OCI-LY3 (cell line): ENCODE measurements around the gene PIAS4.

ENCODE experiments used
- H2AFZ ChIP-seq: fragments of 200-600, 300-600 bp; shearing (Covaris generic); 2 replicates; pipeline ENCODE4 v1.6.0; 2014; ENCODE audit warnings: antibody characterized with exemption, low read depth, low read length
- H3K27ac ChIP-seq: fragments of 200-600, 300-600 bp; sonication (generic); 2 replicates; pipeline ENCODE4 v1.5.1; 2014; ENCODE audit warnings: mild to moderate bottlenecking, low read length, moderate library complexity, mixed read lengths
- H3K27me3 ChIP-seq: fragments of 200-600, 300-600 bp; sonication (generic); 2 replicates; pipeline ENCODE4 v1.6.1; 2014; ENCODE audit warnings: low read depth, low read length, mixed read lengths
- H3K36me3 ChIP-seq: fragments of 200-600, 300-600 bp; sonication (generic); replicated peaks from 2 replicates; pipeline ENCODE3; 2014; ENCODE audit warnings: low read depth, low read length, mixed read lengths
- H3K4me1 ChIP-seq: fragments of 300-600, 200-600 bp; sonication (generic); 2 replicates; pipeline ENCODE4 v1.6.1; 2014; ENCODE audit warnings: low read length, mixed read lengths
- H3K4me2 ChIP-seq: fragments of 200-600, 300-600 bp; sonication (generic); 2 replicates; pipeline ENCODE4 v1.6.1; 2014; ENCODE audit warnings: low read length, mixed read lengths
- H3K4me3 ChIP-seq: fragments of 300-600, 200-600 bp; sonication (generic); 2 replicates; pipeline ENCODE4 v1.5.1; 2014; ENCODE audit warnings: antibody characterized with exemption, mild to moderate bottlenecking, low read length, moderate library complexity
- H3K79me2 ChIP-seq: fragments of 300-600, 200-600 bp; shearing (Covaris generic); 2 replicates; pipeline ENCODE4 v1.6.1; 2014; ENCODE audit warnings: mild to moderate bottlenecking, low read length, mixed read lengths
- H3K9ac ChIP-seq: fragments of 300-600, 200-600 bp; shearing (Covaris generic); 2 replicates; pipeline ENCODE4 v1.6.0; 2014; ENCODE audit warnings: mild to moderate bottlenecking, low read length, moderate library complexity
- H3K9me3 ChIP-seq: fragments of 200-600, 300-600 bp; shearing (Covaris generic); 2 replicates; pipeline ENCODE4 v1.6.1; 2014; ENCODE audit warnings: low read length, mixed read lengths; ENCODE audit not compliant: insufficient read depth
- H4K20me1 ChIP-seq: fragments of 200-600, 300-600 bp; sonication (generic); 2 replicates; pipeline ENCODE4 v1.6.1; 2016; ENCODE audit warnings: low read length, mixed read lengths; ENCODE audit not compliant: insufficient read depth
- CTCF ChIP-seq: fragments of 200-600, 300-600 bp; sonication (generic); IDR thresholded peaks from 2 replicates; pipeline ENCODE4 v1.5.1; 2014; ENCODE audit warnings: antibody characterized with exemption, low read length, low read depth
- EZH2phosphoT487 ChIP-seq: fragments of 200-600 bp; shearing (Covaris generic); IDR thresholded peaks from 2 replicates; pipeline ENCODE4 v1.6.1; 2018; ENCODE audit warnings: antibody characterized with exemption, mixed run types, low read depth

The PIAS4 gene

GRCh38 chr19:3978145-3978544 is 29.4 kb upstream of the PIAS4 start:
- H3K79me2 ChIP-seq = peaks cover 69% of the 10 kb centered on the region
- no peaks in the 10 kb centered on the region for H3K4me1 ChIP-seq
- TF ChIP-seq CTCF = no peak
- TF ChIP-seq EZH2phosphoT487 = no peak
- H3K27me3 ChIP-seq = no peaks in the 10 kb centered on the region
- H3K9me3 ChIP-seq = no peaks in the 10 kb centered on the region
- H3K27ac ChIP-seq = no peak overlapping the region
- no peak overlapping the region for H3K4me3 ChIP-seq
- H4K20me1 ChIP-seq = peaks cover 80% of the 10 kb centered on the region
- H3K36me3 ChIP-seq = peaks cover 78% of the 10 kb centered on the region
- no peak overlapping the region for H3K4me2 ChIP-seq
- H2AFZ ChIP-seq = no peak overlapping the region
- H3K9ac ChIP-seq = no peak overlapping the region

DNA sequence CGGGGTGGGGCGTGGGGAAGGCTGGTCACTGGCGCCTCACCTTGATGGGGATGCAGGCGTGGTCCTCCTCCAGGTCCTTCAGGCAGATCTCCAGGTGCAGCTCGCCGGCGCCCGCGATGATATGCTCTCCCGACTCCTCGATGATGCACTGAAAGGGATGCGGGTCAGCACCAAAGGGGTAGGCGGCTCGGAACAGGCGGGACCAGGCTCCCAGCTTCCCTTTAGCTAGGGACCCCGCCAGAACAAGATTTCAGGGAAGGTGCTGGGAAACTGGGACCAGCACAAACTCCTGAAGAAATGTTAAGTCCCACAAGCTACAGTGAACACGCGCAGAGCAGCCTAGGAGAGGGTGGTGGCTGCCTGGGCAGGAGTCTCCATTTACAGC is 28.3 kb upstream of the PIAS4 start:
- peaks cover 90% of the 10 kb centered on the region for H3K36me3 ChIP-seq
- TF ChIP-seq CTCF = no peak
- TF ChIP-seq EZH2phosphoT487 = no peak
- H3K4me2 ChIP-seq = no peak overlapping the region
- peaks cover 91% of the 10 kb centered on the region for H4K20me1 ChIP-seq
- H3K27me3 ChIP-seq = no peaks in the 10 kb centered on the region
- H2AFZ ChIP-seq = no peak overlapping the region
- no peak overlapping the region for H3K4me3 ChIP-seq
- H3K27ac ChIP-seq = no peak overlapping the region
- H3K9me3 ChIP-seq = no peaks in the 10 kb centered on the region
- H3K4me1 ChIP-seq = peaks cover 9% of the 10 kb centered on the region
- H3K9ac ChIP-seq = no peak overlapping the region
- H3K79me2 ChIP-seq = peaks cover 80% of the 10 kb centered on the region

- Histone ChIP-seq H3K9me3 (no peaks in the 10 kb centered on the region), H3K27me3 (no peaks in the 10 kb centered on the region), H3K4me1 (peaks cover 9% of the 10 kb centered on the region), H4K20me1 (peaks cover 97% of the 10 kb centered on the region), H3K4me2 (no peak overlapping the region), H3K36me3 (peaks cover 95% of the 10 kb centered on the region), H3K79me2 (peaks cover 86% of the 10 kb centered on the region), H3K4me3 (no peak overlapping the region), H2AFZ (no peak overlapping the region), H3K27ac (no peak overlapping the region), H3K9ac (no peak overlapping the region)
- TF ChIP-seq EZH2phosphoT487 (no peak), CTCF (no peak)
These were observed 27.7 kb upstream of the PIAS4 start for GRCh38 chr19:3979674-3980352.

DNA sequence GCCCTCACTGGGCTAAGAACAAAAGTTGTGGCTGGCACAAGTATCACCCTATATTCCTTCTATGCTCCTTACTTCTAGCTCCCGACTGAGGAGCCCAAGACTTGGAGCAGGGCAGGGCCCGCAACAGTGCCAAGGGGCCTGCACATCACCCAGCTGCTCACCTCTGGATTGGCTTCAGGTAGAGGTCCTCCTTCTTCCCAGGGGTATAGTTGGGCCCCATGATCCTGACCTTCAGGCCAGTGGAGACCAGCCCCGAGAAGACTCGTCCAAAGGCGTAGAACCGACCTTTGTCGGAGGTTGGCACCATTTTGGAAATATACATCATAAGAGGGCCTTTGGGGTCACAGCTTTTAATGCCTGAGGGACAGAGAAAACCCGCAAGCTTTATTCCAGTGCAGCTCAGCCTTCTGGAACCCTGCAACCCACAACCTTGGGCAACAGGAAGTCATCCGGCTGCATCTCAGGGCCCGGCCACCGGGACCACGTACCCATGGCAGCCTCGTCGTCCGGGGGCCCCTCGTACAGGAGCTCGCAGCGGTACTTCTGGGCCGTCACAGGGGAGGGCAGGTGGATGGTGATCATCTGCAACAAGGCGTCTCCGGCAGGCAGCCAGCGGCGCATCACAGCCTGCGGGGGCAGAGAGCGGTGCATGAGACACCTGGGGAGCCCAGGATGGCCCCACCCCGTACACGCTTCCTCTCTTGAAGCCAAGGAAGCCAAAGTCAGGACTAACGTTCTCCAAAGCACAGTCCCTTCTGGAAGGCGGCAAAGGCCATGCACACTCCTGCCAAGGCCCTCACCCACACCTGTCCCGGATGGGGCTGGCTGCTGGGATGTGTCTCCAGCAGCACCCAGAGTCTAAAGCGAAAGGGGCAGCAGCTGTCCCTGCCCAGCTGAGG is 26.9 kb upstream of the PIAS4 start:
- Histone ChIP-seq H3K4me2 (no peak overlapping the region), H4K20me1 (peaks cover 93% of the 10 kb centered on the region), H2AFZ (no peak overlapping the region), H3K27ac (no peak overlapping the region), H3K27me3 (no peaks in the 10 kb centered on the region), H3K9me3 (no peaks in the 10 kb centered on the region), H3K4me1 (peaks cover 9% of the 10 kb centered on the region), H3K79me2 (peaks cover 91% of the 10 kb centered on the region), H3K4me3 (no peak overlapping the region), H3K36me3 (peaks cover 91% of the 10 kb centered on the region), H3K9ac (no peak overlapping the region)
- TF ChIP-seq EZH2phosphoT487 (no peak), CTCF (no peak)
